ENCODE data around the gene USP43.
"Not testable (repeated sequence)": the region's sequence is repeated elsewhere in the genome, so short reads cannot be mapped to it uniquely, and the experiment has no call there.

USP43 gene

GRCh38 chr17:9658593-9659211 lies 13.4 kb downstream of the USP43 start:
- DNase-seq (ENCODE audit: low spot score): no peak

DNA sequence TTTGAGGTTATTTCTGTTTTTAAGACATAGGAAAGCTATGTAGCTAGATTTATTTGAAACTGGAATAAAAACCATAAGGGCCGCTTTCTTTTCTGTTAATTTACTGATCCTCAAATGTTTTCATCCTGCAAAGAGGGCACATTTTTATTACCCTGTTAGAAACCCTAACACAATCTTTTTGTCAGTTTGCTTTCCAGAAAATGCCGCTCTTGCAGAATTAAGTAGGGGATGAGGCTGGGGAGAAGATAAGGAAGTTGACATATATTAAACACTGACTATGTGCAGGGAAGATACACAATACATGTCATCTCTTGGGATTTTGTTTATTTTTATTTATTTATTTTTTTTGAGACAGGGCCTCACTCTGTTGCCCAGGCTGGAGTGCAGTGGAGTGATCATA lies 15.7 kb downstream of the USP43 start:
- no peak for DNase-seq (ENCODE audit: low spot score)

DNA sequence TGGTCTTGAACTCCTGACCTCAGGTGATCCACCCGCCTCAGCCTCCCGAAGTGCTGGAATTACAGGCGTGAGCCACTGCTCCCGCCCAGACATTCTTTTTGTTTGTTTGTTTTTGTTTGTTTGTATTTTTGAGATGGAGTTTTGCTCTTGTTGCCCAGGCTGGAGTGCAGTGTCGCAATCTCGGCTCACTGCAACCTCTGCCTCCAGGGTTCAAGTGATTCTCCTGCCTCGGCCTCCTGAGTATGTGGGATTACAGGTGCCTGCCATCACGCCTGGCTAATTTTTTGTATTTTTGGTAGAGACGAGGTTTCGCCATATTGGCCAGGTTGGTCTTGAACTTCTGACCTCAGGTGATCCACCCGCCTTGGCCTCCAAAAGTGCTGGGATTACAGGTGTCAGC lies 18.2 kb downstream of the USP43 start:
- DNase-seq (ENCODE audit: low spot score): not testable (repeated sequence)

GRCh38 chr17:9666461-9667050 lies 21.2 kb downstream of the USP43 start:
- no peak for DNase-seq (ENCODE audit: low spot score)

DNA sequence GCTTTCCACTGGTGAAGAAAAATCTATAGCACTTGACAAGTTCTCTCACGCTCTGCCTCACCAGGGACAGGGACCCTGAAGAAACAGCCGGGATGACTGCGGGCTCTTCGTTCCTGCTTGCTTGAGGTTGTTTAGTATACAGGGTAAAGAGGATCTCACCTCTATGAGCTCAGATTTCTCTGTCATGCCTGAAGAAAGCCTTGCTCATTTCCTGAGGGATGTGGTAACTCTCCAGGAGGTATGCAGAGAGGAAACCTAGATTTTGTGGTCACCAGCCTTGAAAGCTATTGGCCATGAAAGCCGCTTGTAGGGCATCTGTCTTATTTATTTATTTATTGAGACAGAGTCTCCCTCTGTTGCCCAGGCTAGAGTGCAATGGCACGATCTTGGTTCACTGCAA lies 23.2 kb downstream of the USP43 start:
- no peak for DNase-seq (ENCODE audit: low spot score)

DNA sequence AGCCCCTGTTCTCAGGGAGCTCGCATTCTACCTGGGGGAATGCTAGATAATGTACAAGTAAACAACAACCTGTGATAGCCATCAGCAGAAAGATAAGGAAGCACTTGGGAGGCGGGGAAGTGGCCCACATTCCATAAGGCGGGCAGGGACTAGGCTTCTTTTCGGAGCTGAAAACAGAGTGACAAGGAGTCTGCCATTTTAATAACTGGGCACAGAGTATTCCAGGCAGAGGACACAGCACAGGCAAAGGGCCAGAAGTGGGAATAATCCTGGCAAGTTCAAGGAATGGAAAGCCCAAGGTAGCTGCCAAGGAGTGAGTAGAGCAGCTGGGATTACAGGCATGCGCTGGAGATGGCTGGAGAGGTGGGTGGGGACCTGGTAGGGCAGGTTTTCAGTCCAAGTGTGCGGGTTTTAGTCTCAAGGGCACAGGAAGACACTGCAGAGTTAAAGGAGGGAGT lies 24.3 kb downstream of the USP43 start:
- DNase-seq (ENCODE audit: low spot score): no peak

DNA sequence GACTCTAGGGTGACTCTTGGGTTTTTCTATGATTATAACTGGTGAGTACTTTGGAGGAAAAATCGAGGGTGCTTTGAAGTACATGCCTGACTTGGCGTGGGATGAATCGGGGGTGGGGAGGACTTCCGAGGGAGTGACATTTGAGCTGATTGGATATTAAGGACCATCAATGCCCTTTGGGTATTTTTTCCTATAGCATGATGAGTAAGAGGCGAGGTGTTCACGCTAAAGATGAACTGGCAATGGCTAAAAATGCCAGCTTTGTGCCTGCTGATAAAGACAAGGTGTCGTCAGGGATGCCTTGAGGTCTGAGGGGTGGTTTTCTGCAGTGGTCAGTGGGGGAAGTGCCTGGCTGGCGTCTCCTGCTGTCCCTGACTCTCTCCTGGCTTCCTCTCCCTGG lies 25.3 kb downstream of the USP43 start:
- DNase-seq (ENCODE audit: low spot score): no peak

- DNase-seq (ENCODE audit: low spot score): no peak
Observed at GRCh38 chr17:9671559-9671958, 26.2 kb downstream of the USP43 start.

- no peak for DNase-seq (ENCODE audit: low spot score)
Observed at GRCh38 chr17:9672266-9672665, 26.9 kb downstream of the USP43 start.

DNA sequence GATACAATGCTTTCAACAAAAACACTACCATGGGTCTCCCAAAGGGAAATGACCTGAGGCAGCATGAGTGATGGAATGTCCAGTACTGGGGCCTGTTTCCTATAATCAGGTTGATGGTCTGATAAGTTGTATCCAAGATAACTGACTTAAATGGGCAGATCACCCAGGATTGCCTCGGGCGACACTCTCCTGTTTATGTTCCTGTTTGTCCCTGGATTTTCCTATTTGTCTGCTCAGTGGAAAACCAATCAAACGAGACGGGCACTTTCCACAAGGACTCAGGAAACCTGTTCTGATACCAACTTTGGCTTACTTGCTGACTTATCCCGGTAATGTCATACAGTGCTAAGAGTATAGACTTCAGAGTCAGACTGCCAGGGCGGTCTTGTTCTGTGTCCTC lies 27.4 kb downstream of the USP43 start:
- DNase-seq (ENCODE audit: low spot score): no peak

GRCh38 chr17:9676084-9676483 lies 30.8 kb downstream of the USP43 start:
- no peak for DNase-seq (ENCODE audit: low spot score)

DNA sequence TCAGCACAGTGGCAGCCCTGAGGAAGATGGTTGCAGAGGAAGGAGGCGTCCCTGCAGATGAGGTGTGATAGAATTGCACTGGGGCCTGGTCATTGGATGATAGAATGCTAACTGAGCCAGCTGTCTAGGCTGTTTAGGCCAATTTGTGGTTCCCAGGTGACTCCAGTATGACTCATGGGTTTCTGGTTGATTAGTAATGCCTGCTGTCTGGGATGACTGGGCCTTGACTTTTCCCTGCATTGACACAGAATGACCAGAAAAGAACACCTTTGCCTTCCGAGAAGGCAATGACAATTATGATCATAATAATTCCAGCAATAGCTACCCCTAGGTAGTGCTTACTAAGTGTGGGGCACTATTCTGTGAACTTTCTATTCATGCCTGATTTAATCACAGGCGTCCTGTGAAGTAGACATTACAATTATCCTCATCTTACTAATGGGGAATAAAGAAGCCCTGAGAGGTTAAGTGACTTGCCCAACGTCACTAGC lies 31.5 kb downstream of the USP43 start:
- no peak for DNase-seq (ENCODE audit: low spot score)

DNA sequence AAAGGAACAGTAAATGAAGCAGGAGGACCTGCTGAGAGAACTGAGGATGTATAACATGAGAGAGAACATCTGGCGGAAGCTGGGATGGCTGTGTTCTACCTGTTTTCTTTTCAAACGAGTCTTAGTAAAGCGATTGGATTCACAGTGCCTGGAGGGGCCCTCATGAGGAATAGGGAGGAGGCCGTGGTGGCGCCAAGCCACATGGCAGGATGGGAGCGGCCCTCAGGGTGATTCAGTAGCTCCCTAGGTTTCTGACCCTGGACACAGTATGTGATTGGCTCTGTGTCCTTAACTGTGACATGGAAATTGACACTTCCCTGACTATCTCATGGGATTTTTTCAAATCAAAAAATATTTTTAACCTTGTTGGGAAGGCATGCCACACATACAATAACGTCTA lies 32.1 kb downstream of the USP43 start:
- no peak for DNase-seq (ENCODE audit: low spot score)

GRCh38 chr17:9677896-9678295 lies 32.6 kb downstream of the USP43 start:
- no peak for DNase-seq (ENCODE audit: low spot score)

GRCh38 chr17:9684955-9685621 lies 39.8 kb downstream of the USP43 start:
- DNase-seq (ENCODE audit: low spot score): no peak

DNA sequence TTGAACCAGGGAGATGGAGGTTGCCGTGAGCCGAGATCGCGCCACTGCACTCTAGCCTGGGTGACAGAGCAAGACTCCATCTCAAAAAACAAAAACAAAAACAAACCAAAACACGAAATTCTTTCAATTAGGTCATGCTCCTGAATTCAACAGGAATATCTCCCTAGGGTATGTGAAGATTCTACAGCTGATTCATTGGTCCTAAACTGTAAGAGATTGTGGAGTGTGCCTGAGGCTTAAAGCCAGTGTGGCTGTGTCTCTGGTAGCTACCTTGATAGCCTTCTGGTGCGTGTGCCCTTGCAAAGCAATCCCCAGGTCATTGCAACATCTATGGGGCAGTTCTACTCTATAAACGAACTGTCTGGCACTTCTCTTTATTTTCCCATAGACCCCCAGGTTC lies 48.4 kb downstream of the USP43 start:
- no peak for DNase-seq (ENCODE audit: low spot score)

DNA sequence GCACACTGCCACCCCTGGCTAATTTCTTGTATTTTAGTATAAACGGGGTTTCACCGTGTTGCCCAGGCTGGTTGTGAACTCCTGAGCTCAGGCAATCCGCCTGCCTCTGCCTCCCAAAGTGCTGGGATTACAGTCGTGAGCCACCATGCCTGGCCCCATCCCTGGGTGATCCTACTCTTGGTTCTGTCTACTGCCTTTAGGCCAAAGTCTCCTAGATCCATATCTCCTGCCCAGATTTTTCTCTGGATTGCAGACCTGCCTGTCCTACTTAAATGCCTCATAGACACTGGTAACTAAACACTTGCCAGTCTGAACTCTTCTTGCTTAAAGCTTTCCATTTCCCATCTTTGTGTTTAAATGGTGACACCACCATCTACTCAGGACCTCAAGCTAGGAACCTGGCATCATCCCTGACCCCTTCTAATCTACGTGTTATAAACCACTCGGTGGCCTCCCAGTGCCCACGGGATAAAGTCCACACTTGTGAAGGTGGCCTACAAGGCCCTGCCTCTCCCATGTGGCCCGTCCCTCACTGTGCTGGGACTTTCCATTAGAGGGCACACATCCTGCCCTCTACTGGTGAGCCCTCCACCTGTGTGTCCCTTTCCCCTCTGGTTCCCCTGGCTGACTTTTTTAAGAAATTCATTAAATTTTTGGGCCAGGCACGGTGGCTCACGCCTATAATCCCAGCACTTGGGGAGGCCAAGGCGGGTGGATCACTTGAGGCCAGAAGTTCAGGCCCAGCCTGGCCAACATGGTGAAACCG lies 51.1 kb downstream of the USP43 start:
- DNase-seq (ENCODE audit: low spot score): no peak

DNA sequence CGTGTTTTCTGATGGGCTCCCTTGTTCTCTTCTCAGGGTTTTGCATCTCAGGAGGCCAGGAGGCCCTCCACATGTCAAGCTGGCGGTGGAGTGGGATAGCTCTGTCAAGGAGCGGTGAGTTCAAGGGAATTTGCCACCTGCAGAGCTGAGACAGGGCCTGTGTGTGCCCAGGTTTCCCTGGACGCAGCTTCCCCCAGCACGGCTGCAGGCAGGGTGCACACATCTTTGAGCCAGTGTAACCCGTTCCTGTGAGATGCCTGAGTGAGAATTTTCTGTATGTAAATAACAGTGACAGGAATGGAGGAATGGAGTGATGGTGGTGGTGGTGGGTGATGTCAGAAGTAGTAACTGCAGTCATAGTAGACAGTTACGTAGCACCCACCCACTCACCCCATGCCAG lies 54.8 kb downstream of the USP43 start:
- no peak for DNase-seq (ENCODE audit: low spot score)

- DNase-seq (ENCODE audit: low spot score): no peak
Observed at GRCh38 chr17:9700754-9701476, 55.6 kb downstream of the USP43 start.

GRCh38 chr17:9702482-9702881 lies 57.2 kb downstream of the USP43 start:
- DNase-seq (ENCODE audit: low spot score): no peak

- no peak for DNase-seq (ENCODE audit: low spot score)
Observed at GRCh38 chr17:9702914-9703780, 57.8 kb downstream of the USP43 start.

All from germinal center (tissue), 1 donor.